ENCODE measurements around the gene THOP1. TPM values are rescaled to one million over a fixed set of nuclear protein-coding genes. Genes with fewer than 3 reads are reported as not detected.

Gene THOP1
- total RNA-seq, 1 donor from 2014 or later = 29.3 TPM

- Histone ChIP-seq H3K27me3 (no peaks in the 10 kb centered on the region), H3K4me1 (no peaks in the 10 kb centered on the region), H3K4me3 (no peak overlapping the region), H3K9me3 (no peaks in the 10 kb centered on the region), H3K27ac (no peak overlapping the region), H3K36me3 (peaks cover 86% of the 10 kb centered on the region)
- ATAC-seq (no peak), DNase-seq (no peak)
- TF ChIP-seq CTCF (IDR thresholded peaks at IDR 0.05) = no peak
- intact Hi-C loops (cut with DNase I) = loop anchor here (10.0 kb wide), 1 partner anchor 119 kb away; no protein-coding TSS in a partner anchor
Observed at GRCh38 chr19:2763687-2764086, 21.6 kb upstream of the THOP1 start.

GRCh38 chr19:2764945-2765344, 20.4 kb upstream of the THOP1 start:
- intact Hi-C loops (cut with DNase I) = loop anchor here (10.0 kb wide), 1 partner anchor 120 kb away; no protein-coding TSS in a partner anchor
- peaks cover under 1% of the 10 kb centered on the region for H3K4me1 ChIP-seq
- H3K36me3 ChIP-seq = peaks cover 83% of the 10 kb centered on the region
- DNase-seq = no peak
- TF ChIP-seq CTCF (IDR thresholded peaks at IDR 0.05) = no peak
- H3K4me3 ChIP-seq = no peak overlapping the region
- no peaks in the 10 kb centered on the region for H3K9me3 ChIP-seq
- no peak overlapping the region for H3K27ac ChIP-seq
- ATAC-seq = no peak
- H3K27me3 ChIP-seq = no peaks in the 10 kb centered on the region

- intact Hi-C loops (cut with DNase I) = loop anchor here (10.0 kb wide), 1 partner anchor 121 kb away; no protein-coding TSS in a partner anchor
- H3K36me3 ChIP-seq = peaks cover 83% of the 10 kb centered on the region
- no peaks in the 10 kb centered on the region for H3K9me3 ChIP-seq
- H3K27me3 ChIP-seq = no peaks in the 10 kb centered on the region
- H3K27ac ChIP-seq = no peak overlapping the region
- ATAC-seq = no peak
- no peak for TF ChIP-seq CTCF (IDR thresholded peaks at IDR 0.05)
- peaks cover 4% of the 10 kb centered on the region for H3K4me1 ChIP-seq
- H3K4me3 ChIP-seq = no peak overlapping the region
- DNase-seq = no peak
Observed at GRCh38 chr19:2765376-2765775, 19.9 kb upstream of the THOP1 start.

- H3K27ac ChIP-seq = no peak overlapping the region
- H3K4me3 ChIP-seq = no peak overlapping the region
- no peaks in the 10 kb centered on the region for H3K27me3 ChIP-seq
- ATAC-seq (no peak), DNase-seq (no peak)
- intact Hi-C loops (cut with DNase I) = loop anchor here (10.0 kb wide), 1 partner anchor 122 kb away; no protein-coding TSS in a partner anchor
- H3K4me1 ChIP-seq = peaks cover 8% of the 10 kb centered on the region
- H3K36me3 ChIP-seq = peaks cover 69% of the 10 kb centered on the region
- H3K9me3 ChIP-seq = no peaks in the 10 kb centered on the region
- TF ChIP-seq CTCF (IDR thresholded peaks at IDR 0.05) = no peak
Observed at GRCh38 chr19:2766594-2767372, 18.5 kb upstream of the THOP1 start.

- ATAC-seq (no peak), DNase-seq (no peak)
- H3K27ac ChIP-seq = no peak overlapping the region
- intact Hi-C loops (cut with DNase I) = loop anchor here (10.0 kb wide), 1 partner anchor 123 kb away; no protein-coding TSS in a partner anchor
- H3K27me3 ChIP-seq = no peaks in the 10 kb centered on the region
- no peak for TF ChIP-seq CTCF (IDR thresholded peaks at IDR 0.05)
- H3K4me3 ChIP-seq = no peak overlapping the region
- no peaks in the 10 kb centered on the region for H3K9me3 ChIP-seq
- peaks cover 8% of the 10 kb centered on the region for H3K4me1 ChIP-seq
- H3K36me3 ChIP-seq = peaks cover 60% of the 10 kb centered on the region
Observed at GRCh38 chr19:2767688-2768087, 17.6 kb upstream of the THOP1 start.

Data from upper lobe of right lung (tissue), 1 donor.